ENCODE data around the gene EHBP1.
A peak's percentile ranks its signal among the peaks of the same experiment; 100 is the strongest.
"Not testable (repeated sequence)": the region's sequence is repeated elsewhere in the genome, so short reads cannot be mapped to it uniquely, and the experiment has no call there.

Gene EHBP1

DNA sequence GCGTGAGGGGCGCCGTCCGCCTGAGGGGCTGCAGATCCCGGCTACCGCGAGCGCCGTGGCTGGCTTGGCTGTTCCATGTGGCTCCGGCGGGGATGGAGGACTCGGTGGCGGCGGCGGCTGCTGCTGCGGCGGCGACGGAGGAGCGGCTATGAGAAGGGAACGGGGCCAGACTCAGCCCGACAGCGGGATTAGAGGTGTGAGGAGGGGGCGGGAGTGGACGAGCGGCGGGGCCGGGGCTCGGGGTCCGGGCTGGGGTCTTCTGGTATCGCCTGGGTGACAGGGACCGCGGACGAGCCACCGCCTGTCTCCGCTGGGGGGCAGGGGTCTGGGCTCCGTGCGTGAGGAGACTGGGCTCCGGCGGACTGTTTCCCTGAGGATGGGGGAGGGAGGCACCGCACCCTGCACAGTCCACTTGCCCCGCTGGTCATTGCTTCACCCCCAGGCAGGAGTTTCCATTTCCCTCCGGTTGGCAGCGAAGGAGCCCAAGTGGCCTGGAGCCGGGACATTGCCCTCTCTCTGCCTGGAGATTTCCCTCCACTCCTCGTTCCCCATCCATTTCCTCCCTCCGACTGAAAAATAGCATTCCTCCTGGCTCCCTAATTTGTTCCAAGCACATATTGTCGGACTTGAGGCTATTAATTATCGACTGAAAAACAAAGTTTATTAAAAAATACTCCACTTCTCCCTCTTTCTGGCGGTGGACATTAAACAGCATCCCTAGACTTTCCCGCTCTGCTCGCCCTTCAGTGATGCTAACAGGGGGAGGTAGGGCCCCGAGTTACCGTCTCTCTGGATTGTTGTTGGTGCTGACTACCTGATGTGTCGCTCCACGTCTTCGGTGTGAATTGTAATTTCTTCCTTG lies 577 bp downstream of the EHBP1 start:
- DNase-seq (ENCODE audit: low spot score), result peak; percentile 71

DNA sequence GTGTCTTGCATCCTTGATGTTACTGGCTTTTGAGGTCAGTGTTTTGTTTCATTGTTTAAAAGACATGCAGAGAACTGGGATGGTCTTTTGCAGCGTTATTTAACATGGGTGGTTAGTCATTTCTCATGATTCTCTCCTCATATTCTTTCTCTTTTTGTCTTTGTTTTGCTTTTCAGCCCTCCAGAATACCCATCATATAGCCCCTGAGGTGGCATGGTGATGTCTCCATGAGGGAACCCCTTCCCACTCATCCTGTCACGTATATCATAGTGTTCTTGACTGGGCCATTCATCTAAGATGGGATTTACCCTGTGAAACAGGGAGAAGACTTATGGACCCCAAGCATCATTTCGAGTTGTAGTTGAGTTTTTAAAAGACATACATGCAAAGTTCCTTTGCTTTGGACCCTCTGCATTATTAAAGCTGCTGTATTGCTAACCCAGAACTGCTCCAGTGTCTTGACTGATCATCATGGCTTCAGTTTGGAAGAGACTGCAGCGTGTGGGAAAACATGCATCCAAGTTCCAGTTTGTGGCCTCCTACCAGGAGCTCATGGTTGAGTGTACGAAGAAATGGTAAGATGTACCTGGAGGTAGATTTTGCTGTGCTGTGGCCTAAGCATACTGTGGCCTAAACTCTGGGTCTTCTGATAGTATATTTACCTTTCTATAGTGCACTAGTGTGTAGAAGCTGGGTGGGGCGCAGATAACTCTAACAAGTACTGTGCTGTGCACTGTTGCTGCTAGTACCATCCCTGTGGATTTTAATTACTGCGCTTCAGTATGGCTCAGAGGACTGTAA lies 1.4 kb downstream of the EHBP1 start:
- DNase-seq (ENCODE audit: low spot score), result peak; percentile 35

DNA sequence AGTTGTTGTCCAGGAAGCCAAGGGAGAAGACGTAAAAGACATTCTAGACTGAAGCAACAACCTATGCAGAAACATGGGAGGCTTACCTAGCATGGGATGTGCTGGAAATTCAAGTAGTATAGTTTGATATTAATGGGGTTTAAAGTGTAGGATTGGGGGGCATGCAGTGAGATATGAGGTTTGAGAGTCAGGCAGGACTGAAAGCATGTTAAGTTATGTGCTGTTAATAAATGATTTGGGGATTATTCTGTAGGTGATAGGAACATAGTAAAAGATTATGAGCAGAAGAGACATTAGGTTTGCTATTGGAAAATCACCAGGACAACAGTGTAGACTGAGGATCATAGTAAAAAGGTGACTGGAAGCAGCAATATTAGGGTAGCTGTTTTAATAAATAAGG lies 3.2 kb downstream of the EHBP1 start:
- no peak for DNase-seq (ENCODE audit: low spot score)

DNA sequence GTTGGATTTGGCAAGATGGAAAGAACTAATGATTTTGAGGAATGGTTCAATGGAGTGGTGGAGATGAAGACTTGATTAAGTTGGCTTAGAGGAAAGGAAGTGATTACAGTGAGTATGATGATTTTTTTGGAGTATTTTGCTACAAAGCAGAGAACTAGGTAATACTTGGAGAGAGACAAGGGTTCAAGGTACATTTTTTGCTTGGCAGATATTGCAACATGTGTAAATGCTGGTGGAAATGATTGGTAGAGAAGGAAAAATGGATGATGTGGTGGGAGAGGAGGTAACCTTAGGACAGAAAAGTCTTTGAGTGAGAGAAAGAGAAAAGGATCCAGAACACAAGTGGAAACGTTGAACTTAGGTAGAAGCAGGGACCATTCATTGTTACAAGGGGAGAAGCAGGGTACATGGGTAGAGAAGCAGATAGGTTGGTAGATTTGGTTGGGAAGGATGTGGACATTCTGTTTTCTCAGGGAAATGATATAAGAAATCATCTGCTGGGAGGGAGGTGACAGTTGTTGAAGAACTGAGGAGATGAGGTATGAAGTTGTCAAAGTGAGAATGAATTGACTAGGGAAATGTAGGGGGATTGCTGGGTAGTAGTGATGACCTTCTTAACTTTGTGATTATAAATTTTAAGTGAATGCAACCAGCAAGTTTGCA lies 6.5 kb downstream of the EHBP1 start:
- DNase-seq (ENCODE audit: low spot score), result no peak

DNA sequence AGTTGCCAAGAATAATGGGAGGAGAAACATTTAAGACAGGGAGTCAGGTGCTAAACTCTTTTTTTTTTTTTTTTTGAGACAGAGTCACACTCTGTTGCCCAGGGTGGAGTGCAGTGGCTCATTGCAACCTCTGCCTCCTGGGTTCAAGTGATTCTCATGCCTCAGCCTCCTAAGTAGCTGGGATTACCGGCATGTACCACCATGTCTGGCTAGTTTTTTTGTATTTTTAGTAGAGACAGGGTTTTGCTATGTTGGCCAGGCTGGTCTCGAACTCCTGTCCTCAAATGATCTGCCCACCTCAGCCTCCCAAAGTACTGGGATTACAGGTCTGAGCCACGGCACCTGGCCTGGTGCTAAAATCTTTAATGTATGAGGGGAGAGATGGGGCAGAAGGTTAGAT lies 7.7 kb downstream of the EHBP1 start:
- not testable (repeated sequence) for DNase-seq (ENCODE audit: low spot score)

DNA sequence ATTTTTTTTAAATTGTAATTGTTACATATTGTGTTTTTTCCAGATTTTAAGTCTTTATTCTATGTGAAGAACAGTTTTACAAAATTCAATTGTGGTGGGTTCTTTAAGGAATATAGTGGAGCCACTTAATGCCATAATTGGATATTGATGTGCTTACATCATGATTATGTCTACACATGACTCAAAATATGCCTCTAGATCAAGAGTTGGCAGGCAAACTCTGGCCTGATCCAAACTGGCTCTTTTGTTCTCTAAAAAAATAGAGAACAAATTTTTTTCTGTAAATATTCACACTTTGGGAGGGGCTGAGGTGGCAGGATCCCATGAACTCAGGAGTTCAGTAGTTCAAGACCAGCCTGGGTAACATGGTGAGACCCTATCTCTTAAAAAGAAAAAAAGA lies 8.3 kb downstream of the EHBP1 start:
- no peak for DNase-seq (ENCODE audit: low spot score)

DNA sequence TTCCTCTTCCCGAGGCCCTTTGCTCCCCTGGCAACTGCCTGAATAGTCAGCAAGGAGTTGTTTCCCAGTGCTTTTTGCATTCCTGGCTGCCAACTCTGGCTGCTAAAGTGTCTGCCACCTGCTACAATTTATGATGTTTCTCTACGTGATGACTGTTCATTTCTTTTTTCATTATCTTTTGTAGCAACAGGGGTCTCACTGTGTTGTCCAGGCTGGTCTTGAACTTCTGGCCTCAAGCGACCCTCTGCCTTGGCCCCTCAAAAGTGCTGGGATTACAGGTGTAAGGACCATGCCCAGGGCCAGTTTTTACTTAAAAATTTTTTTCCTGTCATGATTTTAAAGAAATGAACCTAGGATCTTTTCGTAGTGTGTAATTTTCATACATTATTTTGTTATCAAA lies 11.3 kb downstream of the EHBP1 start:
- DNase-seq (ENCODE audit: low spot score), result no peak

DNA sequence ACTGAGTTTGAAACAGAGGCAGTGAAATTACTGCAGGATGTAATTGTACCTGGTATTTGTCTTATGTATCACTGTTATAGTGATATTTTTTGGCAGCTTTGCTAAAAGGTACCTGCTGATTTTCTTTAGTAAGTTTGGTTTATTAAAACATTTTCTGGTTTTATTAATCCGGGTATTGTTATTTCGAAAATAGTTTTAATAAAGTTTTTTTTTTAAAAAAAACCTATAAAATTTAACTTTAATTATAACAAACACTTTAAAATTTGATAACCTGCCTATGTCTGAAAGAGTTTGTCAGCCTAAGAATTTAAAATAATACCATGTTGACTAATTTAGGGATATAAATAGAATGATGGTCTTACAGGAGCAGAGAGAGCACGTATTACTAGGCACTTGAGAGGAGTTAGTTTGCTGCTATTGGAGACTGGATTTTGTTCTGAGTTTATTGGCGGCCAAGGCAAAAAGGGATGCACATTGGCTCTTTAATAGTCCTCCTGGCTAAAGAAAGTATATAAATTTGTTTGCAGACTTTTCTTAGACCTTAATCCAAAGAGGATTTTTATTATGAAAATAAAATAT lies 12.1 kb downstream of the EHBP1 start:
- DNase-seq (ENCODE audit: low spot score), result no peak

DNA sequence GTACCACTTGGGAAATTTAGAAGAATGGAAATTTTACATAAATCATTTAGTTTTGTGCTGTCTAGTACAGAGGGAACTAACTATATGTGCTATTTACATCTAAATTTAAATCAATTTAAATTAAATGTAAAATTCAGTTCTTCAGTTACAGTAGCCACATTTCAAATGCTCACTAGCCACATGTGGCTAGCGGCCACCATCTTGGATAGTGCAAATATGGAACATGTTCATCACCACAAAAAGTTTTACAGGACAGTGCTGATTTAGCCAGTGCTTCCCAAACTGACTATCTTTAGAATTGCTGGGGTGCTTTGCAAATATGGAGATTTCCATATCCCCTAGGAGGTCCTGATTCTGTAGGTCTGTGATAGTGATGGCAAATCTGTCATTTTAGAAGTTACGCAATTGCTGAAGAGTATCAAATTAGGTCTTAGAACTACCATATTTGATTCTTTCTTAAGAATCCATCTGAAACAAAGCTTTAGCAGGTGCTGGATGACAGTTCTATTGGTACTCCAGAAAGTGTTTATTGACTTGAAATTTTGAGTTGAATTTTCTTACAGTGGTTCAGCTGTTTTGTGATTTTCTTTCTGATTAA lies 12.8 kb downstream of the EHBP1 start:
- DNase-seq (ENCODE audit: low spot score), result no peak

DNA sequence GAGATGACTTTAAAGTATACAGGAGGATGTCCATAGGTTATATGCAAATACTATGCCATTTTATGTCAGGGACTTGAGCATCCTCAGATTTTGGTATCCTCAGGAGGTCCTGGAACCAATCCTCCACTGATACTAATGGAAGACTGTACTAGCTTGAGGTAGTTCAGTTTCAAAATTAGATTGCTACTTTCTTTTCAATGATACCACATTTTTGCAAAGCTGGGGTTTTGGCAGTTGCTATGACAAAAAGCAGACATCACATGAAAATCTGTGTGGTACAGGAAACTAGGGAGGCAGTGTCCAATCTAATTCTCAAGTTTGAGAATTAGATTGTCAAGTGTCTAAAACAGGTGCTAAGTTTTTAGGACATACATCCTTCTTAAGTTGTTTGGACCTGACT lies 14.2 kb downstream of the EHBP1 start:
- DNase-seq (ENCODE audit: low spot score), result no peak

DNA sequence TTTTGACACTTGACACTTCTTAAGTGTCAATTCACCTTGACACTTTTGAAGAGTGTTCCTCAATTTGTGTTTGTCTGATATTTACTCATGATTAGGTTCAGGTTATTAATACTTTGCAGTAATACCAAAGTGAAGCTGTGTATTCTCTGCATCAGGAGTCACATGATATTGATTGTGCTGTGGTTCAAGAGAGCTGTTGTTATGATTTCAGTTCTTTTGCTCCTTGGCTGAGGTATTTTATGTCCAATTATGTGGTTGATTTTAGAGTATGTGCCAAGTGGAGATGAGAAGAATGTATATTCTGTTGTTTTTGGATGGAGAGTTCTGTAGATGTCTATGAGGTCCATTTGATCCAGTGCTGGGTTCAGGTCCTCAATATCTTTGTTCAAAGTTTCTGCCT lies 17.2 kb downstream of the EHBP1 start:
- no peak for DNase-seq (ENCODE audit: low spot score)

DNA sequence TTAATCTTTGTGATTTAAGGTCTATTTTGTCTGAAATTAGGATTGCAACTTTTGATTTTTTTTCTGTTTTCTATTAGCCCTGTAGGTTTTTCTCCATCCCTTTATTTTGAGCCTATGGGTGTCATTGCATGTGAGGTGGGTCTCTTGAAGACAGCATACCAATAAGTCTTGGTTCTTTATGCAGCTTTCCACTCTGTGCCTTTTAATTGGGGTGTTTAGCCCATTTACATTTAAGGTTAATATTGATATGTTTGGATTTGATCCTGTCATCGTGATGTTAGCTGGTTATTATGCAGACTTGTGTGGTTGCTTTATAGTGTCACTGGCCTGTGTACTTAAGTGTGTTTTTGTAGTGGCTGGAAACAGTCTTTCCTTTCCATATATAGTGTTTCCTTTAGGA lies 17.7 kb downstream of the EHBP1 start:
- no peak for DNase-seq (ENCODE audit: low spot score)

DNA sequence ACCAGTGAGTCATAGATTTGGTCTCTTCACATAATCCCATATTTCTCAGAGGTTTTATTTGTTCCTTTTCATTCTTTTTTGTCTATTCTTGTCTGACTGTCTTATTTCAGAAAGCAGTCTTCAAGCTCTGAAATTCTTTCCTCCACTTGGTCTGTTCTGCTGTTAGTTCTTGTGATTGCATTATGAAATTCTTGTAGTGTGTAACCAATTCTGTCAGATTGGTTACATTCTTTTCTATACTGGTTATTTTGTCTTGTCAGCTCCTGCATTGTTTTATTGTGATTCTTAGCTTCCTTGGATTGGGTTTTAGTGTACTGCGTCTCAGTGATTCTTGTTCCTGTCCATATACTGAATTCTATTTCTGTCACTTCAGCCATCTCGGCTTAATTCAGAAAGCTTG lies 18.6 kb downstream of the EHBP1 start:
- no peak for DNase-seq (ENCODE audit: low spot score)

DNA sequence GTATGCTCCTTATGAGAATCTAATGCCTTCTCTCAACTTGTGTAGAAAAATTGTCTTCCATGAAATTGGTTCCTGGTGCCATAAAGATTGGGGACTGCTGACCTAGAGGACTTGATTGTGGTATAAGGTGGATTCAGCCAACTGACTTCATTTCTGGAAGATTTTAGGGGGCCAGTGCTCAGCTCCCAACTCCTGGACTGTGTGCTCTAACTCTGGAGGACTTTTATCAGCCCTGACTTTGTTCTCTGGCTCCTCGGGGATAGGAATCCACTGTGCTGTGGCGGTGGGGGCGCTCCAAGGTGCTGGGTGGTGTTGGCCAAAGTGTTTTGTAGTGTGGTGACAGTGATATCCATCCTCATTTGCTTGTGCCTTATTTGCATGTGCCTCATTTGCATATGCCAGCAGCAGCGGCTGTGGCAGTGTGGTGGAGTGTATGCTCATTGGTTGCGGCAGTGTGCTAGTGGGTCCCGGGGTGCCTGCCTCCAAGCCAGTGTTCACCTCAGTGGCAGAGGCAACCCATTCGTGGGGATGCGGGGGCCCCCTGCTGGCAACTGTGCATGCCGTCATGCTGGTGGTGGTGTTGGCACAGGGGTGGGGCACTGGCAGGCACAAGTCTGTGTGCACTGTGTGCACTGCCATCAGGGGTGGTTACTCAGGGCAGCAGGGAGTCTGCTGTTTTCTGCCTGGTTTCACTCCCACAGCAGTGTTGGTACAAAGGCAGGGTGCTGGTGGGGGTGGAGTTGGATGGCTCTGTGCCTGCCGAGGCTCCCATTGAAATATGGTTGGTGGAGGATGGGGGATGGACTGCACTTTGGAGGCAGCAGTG lies 19.6 kb downstream of the EHBP1 start:
- no peak for DNase-seq (ENCODE audit: low spot score)

DNA sequence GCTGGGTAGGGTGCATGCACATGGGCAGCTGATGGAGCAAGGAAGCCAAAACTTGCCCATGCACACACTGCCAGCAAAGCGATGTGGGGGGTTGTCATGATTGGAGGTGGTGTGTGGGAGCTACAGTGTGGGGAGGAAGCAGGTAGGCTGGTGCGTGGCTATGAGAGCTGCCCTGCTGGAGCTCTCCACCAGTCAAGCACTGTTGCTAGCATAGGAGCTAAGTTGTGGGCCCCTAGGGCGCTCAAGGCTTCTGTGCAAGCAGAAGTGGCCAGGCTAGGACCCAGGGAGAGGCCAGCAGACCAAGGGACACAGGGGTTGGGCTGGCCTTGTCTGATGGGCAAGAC lies 20.2 kb downstream of the EHBP1 start:
- DNase-seq (ENCODE audit: low spot score), result no peak

DNA sequence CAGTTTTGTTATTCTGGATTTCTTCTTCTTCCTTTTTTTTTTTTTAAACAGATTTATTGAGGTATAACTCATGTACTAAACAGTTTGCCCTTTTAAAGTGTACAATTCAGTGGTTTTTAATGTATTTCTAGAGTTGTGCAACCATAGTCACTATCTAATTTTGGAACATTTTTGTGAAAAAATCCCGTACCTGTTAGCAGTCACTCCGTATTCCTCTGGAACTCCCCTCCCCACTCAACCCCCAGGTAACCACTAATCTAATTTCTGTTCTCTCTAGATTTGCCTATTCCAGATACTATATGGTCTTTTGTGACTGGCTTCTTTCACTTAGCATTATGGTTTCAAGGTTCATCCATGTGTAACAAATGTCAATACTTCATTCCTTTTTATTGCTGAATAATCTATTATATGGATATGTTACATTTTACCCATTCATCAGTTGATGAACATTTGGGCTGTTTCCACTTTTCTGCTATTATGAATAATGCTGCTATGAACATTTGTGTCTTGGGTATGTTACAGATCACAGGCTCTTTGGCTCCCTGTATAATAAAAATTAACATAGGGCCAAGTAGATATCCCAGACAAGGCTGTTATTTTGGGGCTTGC lies 21.9 kb downstream of the EHBP1 start:
- no peak for DNase-seq (ENCODE audit: low spot score)

DNA sequence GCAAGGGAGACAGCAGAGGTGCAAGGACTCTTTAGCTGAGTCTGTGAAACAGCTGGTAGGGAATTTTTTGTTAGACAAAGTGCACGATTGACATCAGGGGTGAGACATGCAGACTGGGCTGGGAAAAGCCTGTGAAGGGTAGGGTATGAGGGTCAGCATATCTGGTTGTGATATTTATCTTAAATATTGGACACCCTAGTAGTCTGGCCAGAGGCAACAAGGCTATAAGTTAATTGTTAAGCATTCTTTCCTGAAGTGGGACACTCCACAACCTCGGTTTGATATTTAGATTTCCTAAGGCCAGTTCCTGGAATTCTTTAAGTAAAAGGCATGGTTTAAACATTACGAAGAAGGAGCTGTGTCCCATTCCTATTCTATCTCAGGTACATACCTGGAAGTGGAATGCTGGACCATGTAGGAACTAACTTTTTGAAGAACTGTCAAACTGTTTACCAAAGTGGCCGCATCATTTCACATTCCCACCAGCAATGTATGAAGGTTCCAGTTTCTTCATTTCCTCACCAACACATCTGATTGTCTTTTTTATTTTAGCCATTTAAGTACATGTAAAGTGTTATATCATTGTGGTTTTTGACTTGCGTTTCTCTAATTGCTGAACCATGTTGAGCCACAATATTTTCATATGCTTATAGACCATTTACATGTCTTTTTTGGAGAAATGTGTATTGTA lies 22.5 kb downstream of the EHBP1 start:
- no peak for DNase-seq (ENCODE audit: low spot score)

DNA sequence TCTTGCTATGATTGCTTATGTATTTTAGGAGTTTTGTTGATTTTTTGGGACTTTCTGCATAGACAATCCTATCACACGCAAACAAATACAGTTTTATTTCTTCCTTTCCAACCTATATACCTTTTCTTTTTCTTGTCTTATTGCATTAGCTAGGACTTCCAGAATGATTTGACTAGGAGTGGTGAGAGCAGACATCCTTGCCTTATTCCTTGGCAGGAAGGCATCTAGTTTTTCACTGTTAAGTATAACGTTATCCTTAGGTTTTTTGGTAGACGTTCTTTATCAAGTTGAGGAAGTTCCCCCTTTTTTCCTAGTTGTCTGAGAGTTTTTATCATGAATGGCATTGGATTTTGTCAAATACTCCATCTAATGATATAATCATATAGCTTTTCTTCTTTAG lies 25.8 kb downstream of the EHBP1 start:
- DNase-seq (ENCODE audit: low spot score), result no peak

DNA sequence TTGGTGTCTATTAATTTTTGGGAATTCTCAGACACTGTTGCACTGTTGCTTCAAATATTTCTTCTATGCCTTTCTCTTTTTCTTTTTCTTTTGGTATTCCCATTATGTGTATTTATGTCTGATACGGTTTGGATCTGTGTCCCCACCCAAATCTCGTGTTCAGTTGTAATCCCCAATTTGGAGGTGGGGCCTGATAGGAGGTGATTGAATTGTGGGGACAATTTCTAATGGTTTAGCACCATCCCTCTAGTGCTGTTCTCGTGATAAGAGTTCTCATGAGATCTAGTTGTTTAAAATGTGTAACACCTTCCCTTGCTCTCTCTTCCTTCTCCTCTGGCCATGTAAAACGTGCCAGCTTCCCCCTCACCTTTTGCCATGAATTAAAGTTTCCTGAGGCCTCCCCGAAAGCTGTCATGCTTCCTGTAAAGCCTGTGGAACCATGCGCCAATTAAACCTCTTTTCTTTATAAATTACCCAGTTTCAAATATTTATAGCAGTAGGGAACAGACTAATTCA lies 26.8 kb downstream of the EHBP1 start:
- DNase-seq (ENCODE audit: low spot score), result no peak

DNA sequence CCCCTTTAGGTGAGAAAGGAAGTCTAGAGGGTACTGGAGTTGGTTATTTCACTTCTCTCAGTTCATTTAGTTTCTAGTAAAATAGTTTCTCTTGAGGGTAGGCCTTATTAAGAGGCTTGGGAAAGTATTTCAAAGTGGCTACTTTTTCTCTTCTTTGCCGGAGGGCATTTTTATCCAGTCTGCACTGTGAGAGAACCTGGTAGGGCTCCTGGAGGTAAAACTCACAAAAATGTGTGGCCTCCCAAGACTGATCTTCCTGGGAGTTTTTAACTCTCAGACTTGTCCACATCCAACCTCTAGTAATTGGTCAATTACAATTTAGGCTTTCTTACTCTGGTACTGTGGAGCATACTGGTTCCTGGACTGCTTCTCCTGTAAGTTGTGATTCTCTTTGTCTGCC lies 28.0 kb downstream of the EHBP1 start:
- no peak for DNase-seq (ENCODE audit: low spot score)

All from SK-N-DZ (cell line).